Heart left ventricle (tissue), 16 donors: ENCODE measurements around the gene METTL17. TPM values are rescaled to one million over a fixed set of nuclear protein-coding genes. Genes with fewer than 3 reads are reported as not detected.

ENCODE experiments used
- ATAC-seq, 4 donors: fragments of 200-7000 bp; cut with Tn5 transposase; one replicate each; pipeline ENCODE4 v1.9.1; 2020 to 2022; ENCODE audit warnings: moderate library complexity in 4 of 4, mild to moderate bottlenecking in 3 of 4, moderate number of reproducible peaks in 1 of 4
- DNase-seq, 5 donors: peaks; one replicate each; pipeline ENCODE4 v3.0.0-alpha.2; 2020
- H3K27ac ChIP-seq, 12 donors: fragments of 200-600 bp; sonication (generic) in 4 of 12; one replicate each; pipeline versions ENCODE4 v1.5.0 to v1.8.0; 2016 to 2022; ENCODE audit warnings: mild to moderate bottlenecking in 2 of 12
- H3K27me3 ChIP-seq, 9 donors: fragments of 200-600 bp; sonication (generic) in 2 of 9; one replicate each; pipeline versions ENCODE4 v1.5.1 to v1.8.0; 2016 to 2022; ENCODE audit warnings: mild to moderate bottlenecking in 3 of 9
- H3K36me3 ChIP-seq, 9 donors: fragments of 200-600 bp; sonication (generic) in 2 of 9; one replicate each; pipeline versions ENCODE4 v1.5.0 to v1.8.0; 2018 to 2022; ENCODE audit warnings: mild to moderate bottlenecking in 2 of 9
- H3K4me1 ChIP-seq, 12 donors: fragments of 200-600 bp; sonication (generic) in 4 of 12; one replicate each; pipeline versions ENCODE4 v1.5.0 to v1.8.0; 2016 to 2022; ENCODE audit warnings: mild to moderate bottlenecking in 3 of 12
- H3K4me3 ChIP-seq, 12 donors: fragments of 200-600 bp; sonication (generic) in 4 of 12; one replicate each; pipeline versions ENCODE4 v1.5.0 to v1.8.0; 2017 to 2022; ENCODE audit warnings: mild to moderate bottlenecking in 9 of 12, moderate library complexity in 4 of 12
- H3K9me3 ChIP-seq, 12 donors: fragments of 200-600 bp; sonication (generic) in 4 of 12; one replicate each; pipeline versions ENCODE4 v1.5.0 to v1.8.0; 2016 to 2022; ENCODE audit warnings: mild to moderate bottlenecking in 1 of 12
- CTCF ChIP-seq, 12 donors: fragments of 200-600 bp; sonication (generic) in 4 of 12; IDR thresholded peaks; one replicate each; pipeline versions ENCODE4 v1.5.0 to v1.8.0; 2018 to 2022; ENCODE audit warnings: antibody characterized with exemption in 12 of 12, mild to moderate bottlenecking in 5 of 12
- POLR2A ChIP-seq, 2 donors: fragments of 450-650 bp; IDR thresholded peaks; one replicate each; pipeline ENCODE4 v1.6.1; 2017; ENCODE audit warnings: antibody characterized with exemption in 2 of 2, mild to moderate bottlenecking in 2 of 2, moderate library complexity in 2 of 2
- WGBS, 4 donors: extraction: QIAGEN DNeasy Blood & Tissue Kit in 2 of 4; methylation state at CpG; one replicate each; pipeline versions ENCODE4 v1.1.5 to v1.1.7; 2013 to 2018; 5-methylcytosine and 5-hydroxymethylcytosine counted together
- intact Hi-C, 10 donors: fragments of 100-400 bp; cut with DNase I; formaldehyde crosslinking; loops; one replicate each; pipeline versions ENCODE4 v1.11.1 to v1.14.2; 2022
- polyA plus RNA-seq, 2 donors: library from polyadenylated mRNA; stranded (reverse); fragments of 200-250 nt; gene quantifications; one replicate each; pipeline ENCODE4 v1.2.3, GENCODE V29; 2013
- total RNA-seq, 9 donors: library from RNA; depleted of rRNA in 2 of 9; stranded (reverse); fragments of >200 nt in 2 of 9; fragmentation: NEBNext Ultra II Directional in 3 of 9; extraction: Animal tissue kit (Norgen Biotek cat#: 25700) in 3 of 9; gene quantifications; one replicate each; pipeline versions ENCODE4 v1.1.0 to v1.2.4, GENCODE V29; 2016 to 2023
- donor health status: ischemic (EF 13 %, LVEDD 7.1; RV severe dilation, severe dysfunction).
- donor health status: healthy with polysubstance abuse.
- donor health status: DM: no; HTN: yes; CAD: no.
- donor health status: DM: no; HTN: no; CAD: no.
- donor health status: ischemic (EF 25% LVEDD 6.9; RV normal size, moderate dysfunction).
- donor health status: ischemic (EF 25% LVEDD 5.7; RV mildly dilated, moderate dysfunction).
- donor health status: healthy.
- donor health status: DM: yes; HTN: yes; CAD: no.
- donor health status: ischemic (EF 35%, LVEDD 5.7; RV mildly dilated, moderate dysfunction).
- donor health status: nonischemic (EF 11% LVEDD 7.7; RV severe dilation, severe dysfunction).
- donor health status: DM: yes; HTN: yes; CAD: no.
- donor health status: PGD.
- donor health status: ischemic (EF 29% LVEDD 5.4; RV normal size, mild dysfunction).
- donor health status: nonischemic (EF 23%, LVEDD 6.1; RV moderate dilation, normal function).

Gene METTL17
- total and polyA plus RNA-seq, 11 donors: 31.3 to 59.5 (median 44.7) TPM

GRCh38 chr14:21032326-21033132 is 42.7 kb downstream of the METTL17 start:
- Histone ChIP-seq H3K27me3 (no peaks in the 10 kb centered on the region), H3K36me3 (no peaks in the 10 kb centered on the region), H3K4me3 (no peak overlapping the region), H3K27ac (no peak overlapping the region), H3K9me3 (no peaks in the 10 kb centered on the region), H3K4me1 (peaks cover 0 to 7% (median 0%) of the 10 kb centered on the region in 12 donors)
- no peak for DNase-seq
- intact Hi-C loops: no loop called here
- WGBS, 4 donors: 90 to 95% (median 92%) methylated on average over 5 of the region's 5 CpGs
- no peak for TF ChIP-seq POLR2A (IDR thresholded peaks at IDR 0.05)
- TF ChIP-seq CTCF (IDR thresholded peaks at IDR 0.05): no peak
- ATAC-seq: no peak

- 82 to 90% (median 86%) methylated on average over 4 of the region's 4 CpGs for WGBS, 4 donors
- no peak for TF ChIP-seq POLR2A (IDR thresholded peaks at IDR 0.05)
- no peak for TF ChIP-seq CTCF (IDR thresholded peaks at IDR 0.05)
- intact Hi-C loops: no loop called here
- H3K4me1 ChIP-seq: peaks cover 0 to 11% (median 2%) of the 10 kb centered on the region in 12 donors
- no peak overlapping the region for H3K27ac ChIP-seq
- no peaks in the 10 kb centered on the region for H3K36me3 ChIP-seq
- no peaks in the 10 kb centered on the region for H3K27me3 ChIP-seq
- ATAC-seq: no peak
- DNase-seq: no peak
- H3K4me3 ChIP-seq: no peak overlapping the region
- no peaks in the 10 kb centered on the region for H3K9me3 ChIP-seq
These were observed 43.4 kb downstream of the METTL17 start for GRCh38 chr14:21033133-21033698.

DNA sequence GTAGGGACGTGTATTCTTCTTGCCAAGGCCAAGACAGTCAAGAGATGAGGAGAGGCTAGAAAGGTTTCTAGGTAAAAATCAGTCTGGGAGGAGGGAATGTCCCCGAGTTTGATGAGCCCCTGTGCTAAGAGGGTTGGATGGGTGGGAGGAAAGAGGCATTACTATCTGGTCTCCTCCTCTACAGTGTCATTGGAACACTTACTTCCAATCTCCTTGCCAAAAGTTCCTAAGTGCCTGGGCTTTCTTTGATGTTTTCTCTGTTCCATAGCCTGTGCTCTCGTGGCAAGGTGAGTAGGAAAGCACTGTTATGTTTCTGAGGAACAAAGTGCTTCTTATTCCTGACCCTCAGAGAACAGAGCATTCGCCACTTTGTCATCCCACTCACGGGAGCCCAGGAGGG is 44.9 kb downstream of the METTL17 start, which contains the start of gene RNASE13:
TSS of gene RNASE13 (minus strand) at position 101 of the 400 bp plus-strand sequence. CDS start 519 bp downstream, outside the sequence.
- DNase-seq (no peak), ATAC-seq (no peak)
- Histone ChIP-seq H3K4me1 (peaks cover 0 to 26% (median 16%) of the 10 kb centered on the region in 12 donors), H3K9me3 (no peaks in the 10 kb centered on the region), H3K4me3 (no peak within 1 kb of the TSS), H3K27me3 (no peaks in the 10 kb centered on the region), H3K27ac (no peak within 1 kb of the TSS), H3K36me3 (no peaks in the 10 kb centered on the region)
- intact Hi-C loops: loop anchor here in 1 of 10 donors (5.0 kb wide), 1 partner anchor 177 kb away; no protein-coding TSS in a partner anchor
- TF ChIP-seq CTCF (IDR thresholded peaks at IDR 0.05) (no peak), POLR2A (IDR thresholded peaks at IDR 0.05) (no peak)
- 84 to 91% (median 88%) methylated on average over 5 of the region's 5 CpGs for WGBS, 4 donors

DNA sequence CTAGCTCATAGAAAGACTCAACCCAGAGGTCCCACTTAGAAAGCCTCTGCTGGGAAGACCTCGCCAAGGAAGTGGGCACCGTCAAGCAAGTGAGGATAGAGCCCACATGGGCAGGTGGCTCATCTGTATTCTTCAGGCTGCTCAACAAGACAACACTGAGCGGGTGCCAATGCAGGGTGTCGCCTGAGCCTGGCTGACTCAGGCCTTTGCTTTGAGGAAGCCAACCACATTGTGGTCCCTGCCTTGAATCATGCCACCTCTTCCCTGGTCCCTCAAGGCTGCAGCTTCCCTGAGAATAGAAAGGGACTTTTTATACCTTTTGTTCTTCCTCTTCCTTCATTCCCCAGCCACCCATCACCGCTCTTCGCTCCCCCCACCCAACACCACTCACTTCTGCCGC is 47.0 kb downstream of the METTL17 start:
- ATAC-seq: no peak
- no peaks in the 10 kb centered on the region for H3K9me3 ChIP-seq
- no peak for DNase-seq
- TF ChIP-seq POLR2A (IDR thresholded peaks at IDR 0.05) (no peak), CTCF (IDR thresholded peaks at IDR 0.05) (no peak)
- H3K4me1 ChIP-seq: peaks cover 0 to 33% (median 19%) of the 10 kb centered on the region in 12 donors
- no peaks in the 10 kb centered on the region for H3K27me3 ChIP-seq
- peak overlapping the region in 6 of 12 donors; percentile 4 to 84 (median 18) for H3K27ac ChIP-seq
- H3K36me3 ChIP-seq: no peaks in the 10 kb centered on the region
- intact Hi-C loops: loop anchor here in 1 of 10 donors (5.0 kb wide), 1 partner anchor 179 kb away; no protein-coding TSS in a partner anchor
- WGBS, 4 donors: 90 to 96% (median 93%) methylated on average over 7 of the region's 7 CpGs
- no peak overlapping the region for H3K4me3 ChIP-seq
